CD4-positive, alpha-beta T cell treated with Interleukin-4 for 4 hours (primary cell): ENCODE data around the gene PRR7.

Source experiments
- DNase-seq: peaks from one replicate; pipeline ENCODE4 v3.0.0-alpha.2; 2020

Gene PRR7

GRCh38 chr5:177453852-177454396, 7.3 kb downstream of the PRR7 start:
- no peak for DNase-seq

- DNase-seq, result peak; percentile 90
Observed at GRCh38 chr5:177454397-177455035, 7.9 kb downstream of the PRR7 start.

- DNase-seq, result peak; percentile 88
Observed at GRCh38 chr5:177455036-177455660, 8.5 kb downstream of the PRR7 start.

GRCh38 chr5:177455661-177456590, 9.3 kb downstream of the PRR7 start:
- DNase-seq, result peak; percentile 89

- DNase-seq, result no peak
Observed at GRCh38 chr5:177456591-177456964, 10.0 kb downstream of the PRR7 start.

GRCh38 chr5:177456976-177457851, 10.6 kb downstream of the PRR7 start:
- DNase-seq, result peak; percentile 62

- no peak for DNase-seq
Observed at GRCh38 chr5:177457852-177458681, 11.5 kb downstream of the PRR7 start.

- no peak for DNase-seq
Observed at GRCh38 chr5:177458912-177459350, 12.3 kb downstream of the PRR7 start.

- no peak for DNase-seq
Observed at GRCh38 chr5:177459357-177459756, 12.7 kb downstream of the PRR7 start.

GRCh38 chr5:177459819-177460628, 13.4 kb downstream of the PRR7 start:
- DNase-seq, result no peak

GRCh38 chr5:177462021-177462670, 15.5 kb downstream of the PRR7 start:
- DNase-seq, result no peak

- no peak for DNase-seq
Observed at GRCh38 chr5:177465044-177465443, 18.4 kb downstream of the PRR7 start.

GRCh38 chr5:177466861-177467260, 20.2 kb downstream of the PRR7 start:
- DNase-seq, result no peak

- DNase-seq, result no peak
Observed at GRCh38 chr5:177467436-177467835, 20.8 kb downstream of the PRR7 start.

GRCh38 chr5:177468329-177468684, 21.7 kb downstream of the PRR7 start:
- no peak for DNase-seq

- no peak for DNase-seq
Observed at GRCh38 chr5:177468685-177469628, 22.3 kb downstream of the PRR7 start.

GRCh38 chr5:177469750-177470525, 23.3 kb downstream of the PRR7 start:
- no peak for DNase-seq
